ENCODE data around the gene TYK2. TPM values are rescaled to one million over a fixed set of nuclear protein-coding genes. Genes with fewer than 3 reads are reported as not detected.

Gene TYK2
- total and polyA plus RNA-seq, 2 of the 13 experiments (the other 11 are each of a cell fraction or from before 2014, with no cell fraction given): 38.8 to 60.1 TPM

GRCh38 chr19:10418485-10419199, 38.3 kb upstream of the TYK2 start:
- no peak for ATAC-seq
- Histone ChIP-seq H2AFZ (ENCODE audit: low read length) (no peak overlapping the region), H3K27me3 (ENCODE audit: control insufficient read depth in 1 of 2, insufficient read depth in 2 of 2, low read length in 2 of 2) (peaks cover 18 to 56% of the 10 kb centered on the region in 2 experiments), H3K36me3 (replicated peaks in 1 of 2; ENCODE audit: control insufficient read depth in 1 of 2, insufficient read depth in 2 of 2, low read length in 2 of 2) (no peaks in the 10 kb centered on the region), H3K27ac (ENCODE audit: extremely low read length, insufficient read depth, low read length) (no peak overlapping the region), H3K9me3 (ENCODE audit: low read length) (peaks cover 4% of the 10 kb centered on the region; the same call in 1 of the 2 replicates), H3K4me3 (replicated peaks in 1 of 3; ENCODE audit: insufficient read depth in 1 of 3, low read depth in 2 of 3, low read length in 3 of 3) (no peak overlapping the region), H3K79me2 (ENCODE audit: insufficient read depth, low read length) (no peaks in the 10 kb centered on the region), H3K9ac (ENCODE audit: insufficient read depth, low read depth, low read length) (no peak overlapping the region), H4K20me1 (ENCODE audit: insufficient read depth, low read length) (no peaks in the 10 kb centered on the region; the same call in 1 of the 2 replicates), H3K4me1 (ENCODE audit: insufficient read depth, low read length) (peaks cover 39% of the 10 kb centered on the region), H3K4me2 (ENCODE audit: low read depth, low read length) (no peak overlapping the region)
- no peak for DNase-seq (ENCODE audit: low spot score)
- BruUV-seq (replicated peaks): no TSS peak
- peak; percentile 88; the same call in 1 of the 2 replicates for TF ChIP-seq EZH2 (conservative IDR thresholded peaks at IDR 0.05; ENCODE audit: low read depth, low read length)
- TF ChIP-seq ZNF792 (CRISPR knock-in tag; IDR thresholded peaks at IDR 0.05): no peak
- no peak for TF ChIP-seq ZSCAN12 (CRISPR knock-in tag; IDR thresholded peaks at IDR 0.05)
- TF ChIP-seq ZFP91 (CRISPR knock-in tag; IDR thresholded peaks at IDR 0.05; ENCODE audit: borderline replicate concordance): no peak
- TF ChIP-seq ARID5B (CRISPR knock-in tag; IDR thresholded peaks at IDR 0.05): no peak
- TF ChIP-seq ZNF383 (CRISPR knock-in tag; IDR thresholded peaks at IDR 0.05; ENCODE audit: borderline replicate concordance): no peak
- no peak for TF ChIP-seq PCBP1 (IDR thresholded peaks at IDR 0.05; ENCODE audit: borderline replicate concordance, low read depth, low read length)
- CTCF ChIA-PET (ENCODE audit: low intra/inter-chr PET ratio, low total read pairs): interaction anchor here (3.1 kb wide), 1 partner anchor 15 kb away, joined by 37 read pairs; the partner anchor contains the start of gene CDC37
- intact Hi-C loops (cut with micrococcal nuclease; ENCODE audit: unreplicated experiment): no loop called here
- 8% methylated on average over 32 of the region's 32 CpGs for WGBS (ENCODE audit: low lambda C conversion rate)
- FAIRE-seq: no peak
- in situ Hi-C loops (cut with HindIII; ENCODE audit: extremely low pct_ligation_motif_present, low pct_unique_long_range_greater_than_20kb): no loop called here
- POLR2A ChIA-PET: interaction anchor here (1.0 to 1.2 kb wide), 2 partner anchors 15 to 148 kb away, joined by 3 read pairs; partner anchors contain the start of genes CDC37 and ICAM1
